H1 (cell line): ENCODE results near the gene SAMD14. TPM values are rescaled to one million over a fixed set of nuclear protein-coding genes. Genes with fewer than 3 reads are reported as not detected.
A peak's percentile ranks its signal among the peaks of the same experiment; 100 is the strongest.

Experiments
- CTCF ChIA-PET: fragments of 300-600 bp; sonication (Branson Sonifier 250); formaldehyde crosslinking; loops from one replicate; lab custom pipeline; 2021; ENCODE audit not compliant: partially characterized antibody; lab: Charles Lee
- POLR2A ChIA-PET: fragments of 300-600 bp; sonication (Branson Sonifier 250); formaldehyde crosslinking; loops from one replicate; lab custom pipeline; 2021; ENCODE audit warnings: inconsistent platforms; ENCODE audit not compliant: partially characterized antibody; lab: Charles Lee
- DNase-seq, 2 experiments: peaks; one replicate each; pipeline versions ENCODE4 v3.0.0 to v3.0.0-alpha.2; 2010 to 2022; ENCODE audit warnings: low spot score in 2 of 2, low read depth in 1 of 2, mixed read lengths in 1 of 2
- FAIRE-seq: peaks from 2 replicates; lab custom pipeline; 2011; peaks lifted over from hg19 to GRCh38; lab: Jason Lieb, UNC
- H2AFZ ChIP-seq: 2 replicates; pipeline ENCODE4 v1.8.1; 2012; ENCODE audit warnings: low read length, inconsistent platforms
- H2AK5ac ChIP-seq: 2 replicates; pipeline ENCODE4 v1.6.1; 2013; ENCODE audit warnings: low read depth, low read length
- H2BK120ac ChIP-seq: replicated peaks from 2 replicates; pipeline ENCODE3; 2013; ENCODE audit warnings: low read depth, low read length, inconsistent platforms
- H2BK12ac ChIP-seq: 2 replicates; pipeline ENCODE4 v1.6.1; 2013; ENCODE audit warnings: low read depth, low read length
- H2BK15ac ChIP-seq: 2 replicates; pipeline ENCODE4 v1.6.1; 2013; ENCODE audit warnings: low read length
- H2BK20ac ChIP-seq: 2 replicates; pipeline ENCODE4 v1.6.1; 2013; ENCODE audit warnings: low read length
- H2BK5ac ChIP-seq: 2 replicates; pipeline ENCODE4 v1.6.1; 2013; ENCODE audit warnings: low read depth, low read length
- H3K14ac ChIP-seq: 2 replicates; pipeline ENCODE4 v1.6.1; 2013; ENCODE audit warnings: inconsistent platforms; ENCODE audit not compliant: insufficient read length
- H3K18ac ChIP-seq: 2 replicates; pipeline ENCODE4 v1.6.1; 2013; ENCODE audit warnings: low read length; ENCODE audit errors: extremely low read depth
- H3K23ac ChIP-seq: 2 replicates; pipeline ENCODE4 v1.6.1; 2013; ENCODE audit warnings: inconsistent platforms; ENCODE audit not compliant: insufficient read length
- H3K23me2 ChIP-seq: 2 replicates; pipeline ENCODE4 v1.6.1; 2013; ENCODE audit warnings: low read depth, low read length
- H3K27ac ChIP-seq: 2 replicates; pipeline ENCODE4 v1.6.1; 2011; ENCODE audit warnings: low read depth, low read length, inconsistent platforms
- H3K27me3 ChIP-seq, 4 experiments: replicated peaks in 1 of 4; 1 replicate in 1 of 4; 2 replicates in 3 of 4; pipeline versions ENCODE4 v1.6.1 to v1.8.1; 2011 to 2013; ENCODE audit warnings: low read length in 3 of 4, mild to moderate bottlenecking in 3 of 4, inconsistent platforms in 2 of 4, mixed read lengths in 2 of 4, moderate library complexity in 1 of 4; ENCODE audit not compliant: control insufficient read depth in 3 of 4, insufficient read depth in 3 of 4; ENCODE audit errors: extremely low read depth in 1 of 4
- H3K36me3 ChIP-seq, 4 experiments: 2 replicates each; pipeline versions ENCODE4 v1.6.1 to v1.8.1; 2011 to 2013; ENCODE audit warnings: mild to moderate bottlenecking in 4 of 4, low read length in 3 of 4, moderate library complexity in 2 of 4, control low read depth in 1 of 4, inconsistent platforms in 1 of 4; ENCODE audit not compliant: insufficient read depth in 4 of 4, control insufficient read depth in 2 of 4
- H3K4ac ChIP-seq: replicated peaks from 2 replicates; pipeline ENCODE3; 2013; ENCODE audit warnings: low read length, low read depth, mixed read lengths, inconsistent platforms; ENCODE audit not compliant: insufficient read length
- H3K4me1 ChIP-seq, 4 experiments: replicated peaks in 1 of 4; 1 replicate in 1 of 4; 2 replicates in 3 of 4; pipeline versions ENCODE4 v1.6.1 to v1.8.1; 2011 to 2013; ENCODE audit warnings: low read length in 3 of 4, inconsistent platforms in 2 of 4, mixed read lengths in 1 of 4; ENCODE audit not compliant: insufficient read depth in 4 of 4, control insufficient read depth in 3 of 4
- H3K4me2 ChIP-seq, 2 experiments: 2 replicates each; pipeline versions ENCODE4 v1.6.1 to v1.8.1; 2011 to 2013; ENCODE audit warnings: low read depth in 2 of 2, low read length in 2 of 2, control low read depth in 1 of 2, inconsistent platforms in 1 of 2, mild to moderate bottlenecking in 1 of 2; ENCODE audit not compliant: insufficient read depth in 1 of 2
- H3K4me3 ChIP-seq, 4 experiments: fragments of 200-600, 300-600 bp in 1 of 4; sonication (generic), shearing (Covaris generic), sonication (Bioruptor Twin) in 1 of 4; 2 replicates each; pipeline versions ENCODE4 v1.5.1 to v1.8.1; 2011 to 2016; ENCODE audit warnings: low read length in 4 of 4, low read depth in 3 of 4, control low read depth in 2 of 4, inconsistent platforms in 2 of 4, mild to moderate bottlenecking in 2 of 4, mixed read lengths in 1 of 4, moderate library complexity in 1 of 4; ENCODE audit not compliant: insufficient read depth in 2 of 4; ENCODE audit errors: extremely low read depth in 1 of 4
- H3K56ac ChIP-seq: replicated peaks from 2 replicates; pipeline ENCODE3; 2013; ENCODE audit warnings: low read depth, mild to moderate bottlenecking, mixed read lengths, low read length, inconsistent platforms; ENCODE audit not compliant: insufficient read length
- H3K79me1 ChIP-seq: 2 replicates; pipeline ENCODE4 v1.6.1; 2013; ENCODE audit warnings: low read depth, low read length, control low read depth
- H3K79me2 ChIP-seq, 2 experiments: 2 replicates each; pipeline versions ENCODE4 v1.6.1 to v1.8.1; 2012 to 2013; ENCODE audit warnings: low read length in 2 of 2, mild to moderate bottlenecking in 2 of 2, inconsistent platforms in 1 of 2; ENCODE audit not compliant: insufficient read depth in 2 of 2, control insufficient read depth in 1 of 2
- H3K9ac ChIP-seq, 4 experiments: replicated peaks in 1 of 4; 1 replicate in 1 of 4; 2 replicates in 3 of 4; pipeline versions ENCODE4 v1.6.1 to v1.8.1; 2011 to 2013; ENCODE audit warnings: low read depth in 3 of 4, low read length in 3 of 4, control low read depth in 2 of 4, mild to moderate bottlenecking in 2 of 4, moderate library complexity in 2 of 4, inconsistent platforms in 1 of 4; ENCODE audit errors: extremely low read depth in 1 of 4
- H3K9me3 ChIP-seq, 2 experiments: 2 replicates each; pipeline versions ENCODE4 v1.6.1 to v1.8.1; 2012 to 2013; ENCODE audit warnings: mild to moderate bottlenecking in 2 of 2, moderate library complexity in 2 of 2, control low read depth in 1 of 2, inconsistent platforms in 1 of 2, low read depth in 1 of 2, low read length in 1 of 2, mixed read lengths in 1 of 2; ENCODE audit not compliant: insufficient read depth in 2 of 2
- H4K20me1 ChIP-seq, 2 experiments: replicated peaks in 1 of 2; 2 replicates each; pipeline versions ENCODE3 to v1.8.1; 2011 to 2013; ENCODE audit warnings: inconsistent platforms in 2 of 2, low read length in 2 of 2, mild to moderate bottlenecking in 1 of 2; ENCODE audit not compliant: insufficient read depth in 2 of 2, control insufficient read depth in 1 of 2
- H4K5ac ChIP-seq: 2 replicates; pipeline ENCODE4 v1.6.1; 2013; ENCODE audit warnings: low read length, low read depth, mixed read lengths, inconsistent platforms; ENCODE audit not compliant: insufficient read length
- H4K8ac ChIP-seq: 2 replicates; pipeline ENCODE4 v1.8.0; 2013; ENCODE audit warnings: mild to moderate bottlenecking, moderate library complexity, low read length, inconsistent platforms; ENCODE audit not compliant: insufficient read depth; ENCODE audit errors: extremely low read depth
- H4K91ac ChIP-seq: replicated peaks from 2 replicates; pipeline ENCODE3; 2013; ENCODE audit warnings: low read length, mixed read lengths, inconsistent platforms; ENCODE audit not compliant: insufficient read length
- MAFK ChIP-seq: IDR thresholded peaks from 2 replicates; pipeline ENCODE4 v1.6.1; 2012; ENCODE audit warnings: low read depth, mild to moderate bottlenecking, improper control_type of control experiment, low read length
- WGBS, 2 experiments: shearing (Covaris generic) in 1 of 2; methylation state at CpG; one replicate each; pipeline versions ENCODE4 v1.1.6 to v1.1.7; 2013 to 2015; ENCODE audit warnings: low lambda C conversion rate in 2 of 2, mixed read lengths in 2 of 2, inconsistent platforms in 1 of 2, low coverage in 1 of 2, missing lambda C conversion rate in 1 of 2; ENCODE audit not compliant: insufficient replicate concordance in 2 of 2, insufficient coverage in 1 of 2, insufficient read length in 1 of 2; ENCODE audit errors: extremely low coverage in 1 of 2, missing lambda C conversion rate in 1 of 2; 5-methylcytosine and 5-hydroxymethylcytosine counted together
- polyA plus RNA-seq, 7 experiments: library from polyadenylated mRNA; depleted of rRNA in 3 of 7; stranded (reverse) in 5 of 7; unstranded in 2 of 7; fragments of >200 nt in 5 of 7; fragments of 200-250 nt in 2 of 7; gene quantifications; 1 replicate in 5 of 7; 2 replicates in 1 of 7; 4 replicates in 1 of 7; pipeline versions ENCODE4 v1.2.1 to v1.2.3, GENCODE V29; 2011 to 2013; ENCODE audit warnings: missing spikeins in 2 of 7, mixed read lengths in 2 of 7
- total RNA-seq: library from RNA; stranded (reverse); fragmentation: NEBNext Ultra II Directional; extraction: Animal tissue kit (Norgen Biotek cat#: 25700); gene quantifications from 2 replicates; pipeline ENCODE4 v1.2.1, GENCODE V29; 2021

SAMD14 gene
- total and polyA plus RNA-seq, 2 of the 8 experiments (the other 6 are each of a cell fraction or from before 2014, with no cell fraction given): 5.7 to 5.8 TPM

DNA sequence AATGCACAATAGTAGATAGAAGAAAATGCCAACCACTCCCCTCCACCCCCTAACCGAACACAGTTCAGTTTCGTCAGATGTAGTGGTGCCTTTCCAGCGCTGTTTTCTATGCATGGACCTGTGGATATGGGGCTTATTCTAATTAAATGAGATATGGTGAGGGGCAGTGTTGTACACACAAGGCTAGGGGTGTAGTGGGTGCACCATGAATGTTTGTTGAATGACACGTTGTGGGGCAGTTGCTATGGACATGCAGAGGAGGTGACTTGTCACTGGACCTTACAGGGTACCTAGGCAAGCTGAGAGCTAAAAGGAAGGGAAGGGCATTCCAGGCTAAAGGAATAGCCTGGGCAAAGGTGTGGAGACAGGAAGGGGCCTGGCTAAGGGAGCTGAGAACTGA is 31.4 kb downstream of the SAMD14 start:
- no peak for FAIRE-seq
- CTCF ChIA-PET: interaction anchor here (1.2 to 15.7 kb wide), 8 partner anchors 11 to 101 kb away, joined by 3 to 412 read pairs (median 6); partner anchors contain the start of gene SGCA
- peaks cover 0 to 25% (median 17%) of the 10 kb centered on the region in 4 experiments; a peak in 6 of 7 replicates for H3K4me1 ChIP-seq

More for the DNA sequence above, 31.4 kb downstream of the SAMD14 start:
- H3K79me2 ChIP-seq: peaks cover 0 to 4% of the 10 kb centered on the region in 2 experiments; a peak in 1 of 4 replicates
- peaks cover 0 to 3% (median 0%) of the 10 kb centered on the region in 4 experiments; a peak in 3 of 7 replicates for H3K27me3 ChIP-seq
- no peak overlapping the region for H2BK120ac ChIP-seq
- no peak overlapping the region for H4K91ac ChIP-seq
- H3K9me3 ChIP-seq: no peaks in the 10 kb centered on the region
- H2BK5ac ChIP-seq: peak overlapping the region; percentile 21; the same call in 1 of the 2 replicates
- H3K18ac ChIP-seq: no peak overlapping the region
- H2BK12ac ChIP-seq: no peak overlapping the region; the same call in 1 of the 2 replicates
- no peak for DNase-seq
- WGBS, 2 experiments: 92% methylated on average over 4 of the region's 4 CpGs; no CpG with 5 or more reads in 1 of the 2 experiments
- peaks cover 0 to 9% (median 0%) of the 10 kb centered on the region in 4 experiments; a peak in 1 of 8 replicates for H3K36me3 ChIP-seq
- H3K9ac ChIP-seq: no peak overlapping the region
- H3K79me1 ChIP-seq: peaks cover 3% of the 10 kb centered on the region
- no peak overlapping the region for H3K27ac ChIP-seq
- H4K8ac ChIP-seq: no peak overlapping the region
- H2AK5ac ChIP-seq: 0 out of 2 replicates have a peak overlapping the region, but pooled peaks have one; percentile 30
- H4K20me1 ChIP-seq: no peaks in the 10 kb centered on the region
- H3K56ac ChIP-seq: no peak overlapping the region
- H2AFZ ChIP-seq: no peak overlapping the region
- H3K23me2 ChIP-seq: peaks cover 17% of the 10 kb centered on the region
- H2BK20ac ChIP-seq: no peak overlapping the region
- H3K23ac ChIP-seq: no peak overlapping the region
- POLR2A ChIA-PET: interaction anchor here (1.8 kb wide), 1 partner anchor 13 kb away, joined by 5 read pairs; no protein-coding TSS in a partner anchor
- H2BK15ac ChIP-seq: no peak overlapping the region
- no peak overlapping the region for H3K4ac ChIP-seq
- no peak overlapping the region for H4K5ac ChIP-seq
- H3K4me3 ChIP-seq: no peak overlapping the region
- TF ChIP-seq MAFK: no peak
- no peak overlapping the region for H3K14ac ChIP-seq
- no peak overlapping the region for H3K4me2 ChIP-seq
